ENCODE measurements around the gene KCNMA1.

DNA sequence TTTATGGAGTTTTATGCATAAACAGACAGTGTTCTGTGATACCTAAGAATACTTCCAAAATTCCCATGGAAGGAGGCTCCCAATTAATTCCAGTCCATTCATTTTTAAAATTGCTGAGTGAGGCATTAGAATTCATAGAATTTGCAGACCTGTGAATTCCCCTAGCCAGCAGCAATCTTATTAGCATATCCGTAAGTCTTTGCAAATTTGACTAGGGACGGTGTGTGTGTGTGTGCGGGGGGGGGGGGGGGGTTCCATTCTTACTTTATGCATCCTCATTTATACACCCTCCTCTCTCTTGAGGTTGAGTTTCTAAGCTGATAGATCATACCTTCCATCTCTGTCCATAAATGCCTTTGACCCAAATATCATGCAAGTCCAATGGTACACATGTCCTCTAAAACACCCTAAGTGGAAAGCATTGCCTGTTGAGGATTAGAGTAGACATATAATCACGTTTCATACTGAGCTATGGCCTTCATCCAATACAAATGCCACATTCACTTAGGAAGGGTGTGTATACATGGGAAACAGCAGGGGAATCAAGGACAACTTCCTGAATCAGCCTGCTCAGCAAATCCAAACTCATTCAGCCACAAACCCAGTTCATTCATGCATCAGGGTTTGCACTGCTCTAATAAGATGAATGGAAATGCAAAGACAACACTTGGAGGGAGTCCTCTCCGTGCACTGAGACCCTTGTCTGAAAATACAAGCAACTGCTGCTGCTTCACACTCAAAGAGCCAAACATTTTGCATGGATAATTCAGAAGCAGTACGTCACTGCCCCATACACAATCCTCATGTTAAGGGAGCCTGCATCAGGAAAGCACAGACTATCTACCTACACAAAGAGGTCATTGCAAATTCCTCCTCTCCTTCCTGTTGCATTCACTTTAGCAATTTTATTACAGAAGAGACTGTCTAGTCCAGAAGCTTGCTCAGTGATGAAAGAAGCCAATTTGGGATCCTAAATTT lies 350.8 kb downstream of the KCNMA1 start:
- TF ChIP-seq, protein P1, sequence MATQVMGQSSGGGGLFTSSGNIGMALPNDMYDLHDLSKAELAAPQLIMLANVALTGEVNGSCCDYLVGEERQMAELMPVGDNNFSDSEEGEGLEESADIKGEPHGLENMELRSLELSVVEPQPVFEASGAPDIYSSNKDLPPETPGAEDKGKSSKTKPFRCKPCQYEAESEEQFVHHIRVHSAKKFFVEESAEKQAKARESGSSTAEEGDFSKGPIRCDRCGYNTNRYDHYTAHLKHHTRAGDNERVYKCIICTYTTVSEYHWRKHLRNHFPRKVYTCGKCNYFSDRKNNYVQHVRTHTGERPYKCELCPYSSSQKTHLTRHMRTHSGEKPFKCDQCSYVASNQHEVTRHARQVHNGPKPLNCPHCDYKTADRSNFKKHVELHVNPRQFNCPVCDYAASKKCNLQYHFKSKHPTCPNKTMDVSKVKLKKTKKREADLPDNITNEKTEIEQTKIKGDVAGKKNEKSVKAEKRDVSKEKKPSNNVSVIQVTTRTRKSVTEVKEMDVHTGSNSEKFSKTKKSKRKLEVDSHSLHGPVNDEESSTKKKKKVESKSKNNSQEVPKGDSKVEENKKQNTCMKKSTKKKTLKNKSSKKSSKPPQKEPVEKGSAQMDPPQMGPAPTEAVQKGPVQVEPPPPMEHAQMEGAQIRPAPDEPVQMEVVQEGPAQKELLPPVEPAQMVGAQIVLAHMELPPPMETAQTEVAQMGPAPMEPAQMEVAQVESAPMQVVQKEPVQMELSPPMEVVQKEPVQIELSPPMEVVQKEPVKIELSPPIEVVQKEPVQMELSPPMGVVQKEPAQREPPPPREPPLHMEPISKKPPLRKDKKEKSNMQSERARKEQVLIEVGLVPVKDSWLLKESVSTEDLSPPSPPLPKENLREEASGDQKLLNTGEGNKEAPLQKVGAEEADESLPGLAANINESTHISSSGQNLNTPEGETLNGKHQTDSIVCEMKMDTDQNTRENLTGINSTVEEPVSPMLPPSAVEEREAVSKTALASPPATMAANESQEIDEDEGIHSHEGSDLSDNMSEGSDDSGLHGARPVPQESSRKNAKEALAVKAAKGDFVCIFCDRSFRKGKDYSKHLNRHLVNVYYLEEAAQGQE (IDR thresholded peaks at IDR 0.05; ENCODE audit: low read depth) = no peak
- no peak for TF ChIP-seq POLR2A (IDR thresholded peaks at IDR 0.05; ENCODE audit: borderline replicate concordance, extremely low read depth, insufficient read depth, insufficient read length)
- TF ChIP-seq, protein P2, sequence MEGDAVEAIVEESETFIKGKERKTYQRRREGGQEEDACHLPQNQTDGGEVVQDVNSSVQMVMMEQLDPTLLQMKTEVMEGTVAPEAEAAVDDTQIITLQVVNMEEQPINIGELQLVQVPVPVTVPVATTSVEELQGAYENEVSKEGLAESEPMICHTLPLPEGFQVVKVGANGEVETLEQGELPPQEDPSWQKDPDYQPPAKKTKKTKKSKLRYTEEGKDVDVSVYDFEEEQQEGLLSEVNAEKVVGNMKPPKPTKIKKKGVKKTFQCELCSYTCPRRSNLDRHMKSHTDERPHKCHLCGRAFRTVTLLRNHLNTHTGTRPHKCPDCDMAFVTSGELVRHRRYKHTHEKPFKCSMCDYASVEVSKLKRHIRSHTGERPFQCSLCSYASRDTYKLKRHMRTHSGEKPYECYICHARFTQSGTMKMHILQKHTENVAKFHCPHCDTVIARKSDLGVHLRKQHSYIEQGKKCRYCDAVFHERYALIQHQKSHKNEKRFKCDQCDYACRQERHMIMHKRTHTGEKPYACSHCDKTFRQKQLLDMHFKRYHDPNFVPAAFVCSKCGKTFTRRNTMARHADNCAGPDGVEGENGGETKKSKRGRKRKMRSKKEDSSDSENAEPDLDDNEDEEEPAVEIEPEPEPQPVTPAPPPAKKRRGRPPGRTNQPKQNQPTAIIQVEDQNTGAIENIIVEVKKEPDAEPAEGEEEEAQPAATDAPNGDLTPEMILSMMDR (IDR thresholded peaks at IDR 0.05 in 2 of 3, conservative IDR thresholded peaks at IDR 0.05 in 1 of 3; ENCODE audit: borderline replicate concordance in 1 of 3, insufficient read depth in 1 of 3, low read depth in 2 of 3, low read length in 2 of 3) = no peak

Data from HCT116 (cell line).